SJSA1 (cell line): ENCODE results near the gene GTSE1. TPM values are rescaled to one million over a fixed set of nuclear protein-coding genes. Genes with fewer than 3 reads are reported as not detected.
A peak's percentile ranks its signal among the peaks of the same experiment; 100 is the strongest.

Experiments used
- DNase-seq, 2 experiments: peaks; one replicate each; pipeline ENCODE4 v3.0.0-alpha.2; 2015 to 2020; ENCODE audit warnings: low spot score in 2 of 2, low read depth in 1 of 2
- H3K27ac ChIP-seq: fragments of 250-450 bp; sonication (Bioruptor Pico); 2 replicates; pipeline ENCODE4 v1.5.1; 2020; ENCODE audit warnings: mild to moderate bottlenecking, moderate library complexity
- H3K27me3 ChIP-seq: fragments of 250-450 bp; sonication (Bioruptor Pico); replicated peaks from 2 replicates; pipeline ENCODE4 v1.5.1; 2020; ENCODE audit warnings: mild to moderate bottlenecking, moderate library complexity
- H3K36me3 ChIP-seq: fragments of 250-450 bp; sonication (Bioruptor Pico); 2 replicates; pipeline ENCODE4 v1.5.1; 2020; ENCODE audit warnings: mild to moderate bottlenecking
- H3K4me1 ChIP-seq: fragments of 250-450 bp; sonication (Bioruptor Pico); replicated peaks from 2 replicates; pipeline ENCODE4 v1.6.1; 2021; ENCODE audit warnings: mild to moderate bottlenecking
- H3K4me3 ChIP-seq: fragments of 250-450 bp; sonication (Bioruptor Pico); 2 replicates; pipeline ENCODE4 v1.5.1; 2020; ENCODE audit warnings: mild to moderate bottlenecking
- H3K9me3 ChIP-seq: fragments of 250-450 bp; sonication (Bioruptor Pico); replicated peaks from 2 replicates; pipeline ENCODE4 v1.5.1; 2020; ENCODE audit warnings: mild to moderate bottlenecking
- total RNA-seq: library from RNA; depleted of rRNA; stranded (reverse); fragments of >200 nt; shearing (Covaris generic); gene quantifications from 2 replicates; pipeline ENCODE4 v1.2.3, GENCODE V29; 2014

GTSE1 gene
- total RNA-seq, 1 experiment from 2014 or later, result 36.2 TPM

DNA sequence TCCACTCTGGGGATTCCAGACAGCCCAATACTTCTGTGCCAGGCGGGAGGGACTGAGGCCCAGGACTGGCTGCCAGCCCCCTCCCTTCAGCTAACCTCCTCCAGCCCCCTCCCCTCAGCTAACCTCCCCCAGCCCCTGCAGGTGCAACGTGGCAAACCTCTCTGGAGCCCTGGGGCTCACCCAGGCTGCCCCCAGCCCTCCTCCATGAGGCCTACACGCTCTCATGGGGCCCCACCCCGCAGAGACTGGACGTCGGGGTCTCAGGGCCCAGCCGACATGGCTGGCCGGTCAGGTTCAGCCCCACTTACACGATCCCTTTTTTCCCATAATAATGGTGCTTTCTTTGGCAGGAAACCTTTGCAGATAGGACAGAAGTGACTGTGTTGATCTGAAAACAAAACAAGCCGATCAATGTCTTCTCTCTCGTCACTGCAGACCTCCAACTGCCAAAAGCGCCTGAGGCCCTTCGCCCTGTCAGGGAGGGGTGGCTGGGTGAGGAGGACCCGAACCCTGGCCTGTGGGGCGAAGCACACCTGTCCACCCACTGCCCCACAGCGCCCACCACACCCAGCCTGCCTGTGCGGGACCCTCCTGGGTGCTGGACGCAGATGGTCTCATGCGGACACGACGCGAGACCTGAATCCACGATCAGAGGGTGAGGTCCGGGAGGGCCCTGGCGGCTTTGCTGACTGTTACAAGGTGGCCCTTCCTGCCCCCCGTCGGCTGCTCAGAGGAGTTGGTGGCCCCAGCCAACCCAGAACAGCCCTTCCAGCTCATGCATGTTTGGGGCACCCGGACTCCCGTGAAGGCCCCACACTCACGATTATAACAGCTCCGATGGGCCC, 72.4 kb downstream of the GTSE1 start:
- Histone ChIP-seq H3K27me3 (no peaks in the 10 kb centered on the region), H3K4me3 (no peak overlapping the region), H3K36me3 (no peaks in the 10 kb centered on the region), H3K4me1 (no peaks in the 10 kb centered on the region), H3K9me3 (no peaks in the 10 kb centered on the region), H3K27ac (no peak overlapping the region)
- DNase-seq, result no peak

DNA sequence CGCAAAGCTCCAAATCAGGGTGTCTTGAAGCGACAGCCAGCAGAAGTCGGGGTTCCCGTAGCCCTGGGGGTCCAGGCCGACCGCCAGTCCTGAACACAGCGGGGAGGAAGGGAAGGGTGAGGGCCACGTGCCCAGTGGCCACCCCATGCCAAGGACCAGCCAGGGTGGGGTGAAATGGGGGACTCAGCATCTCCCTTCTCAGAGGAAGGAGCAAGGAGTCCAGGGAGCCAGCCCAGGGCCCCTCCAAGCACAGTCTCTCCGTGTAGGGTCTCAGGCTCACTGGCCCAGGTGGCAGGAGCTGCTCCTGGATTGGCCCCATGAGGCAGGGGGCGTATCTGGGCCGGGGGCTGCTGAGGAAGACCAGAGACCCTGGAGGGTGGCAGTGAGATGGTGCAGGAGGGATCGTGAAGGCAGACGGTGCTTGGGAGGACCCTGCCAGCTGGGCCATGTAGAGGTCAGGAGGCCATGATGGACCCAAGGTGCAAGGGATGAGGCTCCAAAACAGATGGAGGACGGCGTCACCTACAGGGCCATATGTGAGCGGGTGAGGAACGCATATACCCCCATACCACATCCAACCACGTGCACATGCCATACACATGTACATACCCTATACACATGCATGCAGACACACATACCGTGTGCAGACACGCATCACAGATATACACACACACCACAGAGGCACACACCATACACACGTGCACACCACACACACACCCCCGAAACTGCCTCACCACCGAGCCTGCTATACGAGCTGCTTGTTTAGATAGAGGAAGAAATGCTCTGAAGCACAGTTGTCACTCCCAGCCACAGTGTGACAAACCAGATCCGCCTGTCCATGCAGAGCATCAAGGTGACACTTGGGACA, 73.3 kb downstream of the GTSE1 start:
- 0 out of 2 replicates have a peak, but pooled peaks cover 4% of the 10 kb centered on the region for H3K9me3 ChIP-seq
- no peak overlapping the region for H3K27ac ChIP-seq
- H3K27me3 ChIP-seq, result no peaks in the 10 kb centered on the region
- no peaks in the 10 kb centered on the region for H3K36me3 ChIP-seq
- H3K4me3 ChIP-seq, result no peak overlapping the region
- no peak for DNase-seq
- no peaks in the 10 kb centered on the region for H3K4me1 ChIP-seq

GRCh38 chr22:46370584-46371291, 74.1 kb downstream of the GTSE1 start:
- Histone ChIP-seq H3K4me3 (no peak overlapping the region), H3K27me3 (no peaks in the 10 kb centered on the region), H3K9me3 (peaks cover 10% of the 10 kb centered on the region), H3K36me3 (no peaks in the 10 kb centered on the region), H3K27ac (no peak overlapping the region), H3K4me1 (no peaks in the 10 kb centered on the region)
- no peak for DNase-seq

DNA sequence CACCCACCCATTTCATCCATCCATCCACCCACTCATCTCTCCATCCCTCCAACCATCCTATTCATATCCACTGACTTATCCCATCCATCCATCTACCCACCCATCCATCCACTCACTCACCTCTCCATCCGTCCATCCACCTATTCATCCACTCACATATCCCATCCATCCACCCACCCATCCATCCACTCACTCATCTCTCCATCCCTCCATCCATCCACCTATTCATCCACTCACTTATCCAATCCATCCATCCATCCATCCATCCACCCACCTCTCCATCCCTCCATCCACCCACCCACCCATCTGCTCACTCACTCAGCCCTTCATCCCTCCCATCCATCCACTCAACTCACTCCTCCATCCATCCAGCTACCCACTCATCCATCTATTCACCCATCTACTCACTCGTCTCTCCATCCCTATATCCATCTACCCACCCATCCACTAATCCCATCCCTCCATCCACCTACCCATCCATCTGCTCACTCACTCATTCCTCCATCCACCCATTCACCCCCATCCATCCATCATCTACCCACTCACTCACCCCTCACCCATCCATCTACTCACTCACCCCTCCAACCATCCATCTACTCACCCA, 75.1 kb downstream of the GTSE1 start:
- DNase-seq, result no peak
- Histone ChIP-seq H3K27ac (no peak overlapping the region), H3K9me3 (peaks cover 16% of the 10 kb centered on the region), H3K4me1 (no peaks in the 10 kb centered on the region), H3K27me3 (no peaks in the 10 kb centered on the region), H3K4me3 (no peak overlapping the region), H3K36me3 (no peaks in the 10 kb centered on the region)

DNA sequence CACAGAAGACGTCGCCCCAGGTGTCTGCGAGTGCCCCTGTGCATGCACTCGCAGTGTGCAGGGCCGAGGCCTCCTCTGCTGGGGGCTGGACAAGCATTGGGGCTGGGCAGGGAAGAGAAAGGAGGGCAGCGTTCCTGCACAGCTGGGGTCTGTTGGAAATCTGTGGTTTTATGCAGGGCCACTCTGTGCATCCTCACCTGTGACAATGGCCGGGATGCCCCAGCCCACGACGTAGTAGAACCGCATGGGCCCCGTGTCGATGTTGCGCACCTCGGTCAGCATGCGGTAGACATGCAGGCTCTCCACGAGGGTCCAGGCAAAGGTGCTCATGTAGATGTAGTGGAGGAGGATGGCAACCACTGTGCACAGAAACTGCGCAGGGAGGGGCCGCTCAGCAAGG, 76.0 kb downstream of the GTSE1 start:
- H3K27me3 ChIP-seq, result no peaks in the 10 kb centered on the region
- H3K27ac ChIP-seq, result no peak overlapping the region
- H3K4me1 ChIP-seq, result peaks cover 4% of the 10 kb centered on the region
- no peak overlapping the region for H3K4me3 ChIP-seq
- peaks cover 16% of the 10 kb centered on the region for H3K9me3 ChIP-seq
- no peaks in the 10 kb centered on the region for H3K36me3 ChIP-seq
- no peak for DNase-seq

GRCh38 chr22:46373159-46373558, 76.5 kb downstream of the GTSE1 start:
- peaks cover 8% of the 10 kb centered on the region for H3K4me1 ChIP-seq
- H3K36me3 ChIP-seq, result no peaks in the 10 kb centered on the region
- H3K4me3 ChIP-seq, result no peak overlapping the region
- peaks cover 16% of the 10 kb centered on the region for H3K9me3 ChIP-seq
- no peak for DNase-seq
- no peaks in the 10 kb centered on the region for H3K27me3 ChIP-seq
- H3K27ac ChIP-seq, result no peak overlapping the region

DNA sequence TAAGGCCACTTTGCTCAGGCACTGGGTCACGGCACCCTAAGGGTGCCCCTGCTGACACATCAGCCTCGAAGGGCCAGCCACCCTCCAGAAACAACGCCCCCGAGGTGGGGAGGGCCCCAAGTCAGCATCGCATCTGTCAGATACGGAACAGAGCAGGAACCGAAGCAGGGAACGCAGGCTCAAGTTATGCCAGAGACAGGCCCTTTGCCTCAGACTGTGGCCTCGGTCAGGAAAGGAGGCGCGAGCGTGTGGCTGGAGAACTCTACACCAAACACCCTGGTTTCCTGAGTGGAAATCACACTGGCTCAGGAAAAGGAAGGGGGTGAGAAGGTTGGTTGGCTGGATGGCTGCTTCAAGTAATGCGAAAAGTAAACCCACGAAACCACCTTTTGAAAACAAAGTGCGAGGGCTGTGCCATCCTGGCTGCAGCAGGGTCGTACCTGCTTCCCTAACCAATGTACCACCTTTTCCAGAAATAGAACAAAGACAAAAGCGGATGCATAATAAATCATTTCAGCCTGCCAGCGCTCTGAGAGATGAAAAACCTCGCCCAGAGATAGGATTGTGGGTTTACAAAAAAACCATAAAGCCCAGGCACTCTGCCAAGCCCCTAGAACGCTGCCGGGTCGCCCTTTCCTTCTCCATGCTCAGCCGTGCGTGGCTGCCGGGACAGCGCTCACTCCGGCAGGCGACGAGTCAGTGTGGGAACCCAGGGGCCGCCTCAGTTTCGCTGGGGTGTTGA, 77.4 kb downstream of the GTSE1 start:
- Histone ChIP-seq H3K36me3 (no peaks in the 10 kb centered on the region), H3K27ac (no peak overlapping the region), H3K9me3 (peaks cover 16% of the 10 kb centered on the region), H3K4me3 (no peak overlapping the region), H3K27me3 (no peaks in the 10 kb centered on the region), H3K4me1 (peaks cover 8% of the 10 kb centered on the region)
- no peak for DNase-seq

DNA sequence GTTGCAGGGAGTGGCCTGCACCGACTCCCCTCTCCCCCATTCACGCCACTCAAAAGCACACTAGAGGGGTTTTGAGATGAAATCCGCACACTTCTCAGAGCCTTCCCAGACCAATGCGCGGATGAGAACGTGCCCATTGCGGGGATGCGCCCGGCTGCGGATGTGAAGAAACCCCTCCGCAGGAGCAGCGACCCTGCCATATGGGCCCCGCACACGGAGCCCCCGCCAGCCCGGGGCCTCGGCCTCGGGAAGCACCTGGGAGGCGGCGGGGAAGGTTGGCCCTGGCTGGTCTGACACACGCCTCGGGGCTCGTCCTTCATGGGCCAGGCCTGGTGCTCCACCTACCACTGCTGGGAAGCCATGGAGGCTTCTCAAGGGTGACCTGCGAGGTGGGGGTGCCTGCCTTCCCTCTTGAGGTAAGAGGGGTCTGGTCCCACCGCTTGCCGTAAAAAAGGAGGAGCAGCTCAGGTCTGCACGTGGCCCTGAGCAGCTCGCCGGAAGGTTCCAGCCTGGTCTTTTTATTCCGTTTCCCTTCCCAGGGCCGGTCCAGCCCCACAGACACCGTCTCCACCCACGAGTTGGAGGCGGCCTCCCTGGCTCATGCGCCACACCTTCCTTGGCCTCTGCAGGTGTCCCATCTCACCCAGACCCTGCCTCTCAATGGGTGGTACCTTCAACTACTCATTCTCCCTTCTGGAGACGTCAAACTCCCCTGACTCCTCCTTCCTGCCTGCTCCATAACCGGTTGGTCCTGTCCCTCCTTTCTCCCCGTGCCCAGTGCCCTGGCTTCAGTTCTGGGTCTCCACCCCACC, 78.2 kb downstream of the GTSE1 start:
- no peak for DNase-seq
- Histone ChIP-seq H3K27ac (no peak overlapping the region), H3K9me3 (peaks cover 16% of the 10 kb centered on the region), H3K27me3 (no peaks in the 10 kb centered on the region), H3K36me3 (no peaks in the 10 kb centered on the region), H3K4me3 (no peak overlapping the region), H3K4me1 (peaks cover 8% of the 10 kb centered on the region)

DNA sequence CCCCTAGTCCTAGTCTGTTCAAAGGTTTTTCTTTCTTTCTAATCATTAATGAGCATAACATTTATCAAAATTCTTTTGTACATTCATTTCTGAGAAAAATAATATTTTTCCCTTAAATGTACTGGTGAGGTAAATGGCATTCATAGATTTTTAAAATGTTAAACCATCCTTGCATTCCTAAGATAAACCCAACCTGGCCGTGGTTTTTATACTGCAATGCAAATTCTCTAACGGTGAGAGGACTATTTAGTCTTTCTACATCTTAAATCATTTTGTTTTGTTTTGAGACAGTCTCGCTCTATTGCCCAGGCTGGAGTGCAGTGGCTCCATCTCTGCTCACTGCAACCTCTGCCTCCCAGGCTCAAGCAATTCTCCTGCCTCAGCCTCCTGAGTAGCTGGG, 79.4 kb downstream of the GTSE1 start:
- Histone ChIP-seq H3K36me3 (no peaks in the 10 kb centered on the region), H3K27ac (no peak overlapping the region), H3K4me3 (no peak overlapping the region), H3K4me1 (peaks cover 8% of the 10 kb centered on the region), H3K27me3 (no peaks in the 10 kb centered on the region), H3K9me3 (peaks cover 16% of the 10 kb centered on the region)
- DNase-seq, result no peak

- peaks cover 16% of the 10 kb centered on the region for H3K9me3 ChIP-seq
- peaks cover 8% of the 10 kb centered on the region for H3K4me1 ChIP-seq
- no peak for DNase-seq
These were observed 80.3 kb downstream of the GTSE1 start for GRCh38 chr22:46376908-46377524.

DNA sequence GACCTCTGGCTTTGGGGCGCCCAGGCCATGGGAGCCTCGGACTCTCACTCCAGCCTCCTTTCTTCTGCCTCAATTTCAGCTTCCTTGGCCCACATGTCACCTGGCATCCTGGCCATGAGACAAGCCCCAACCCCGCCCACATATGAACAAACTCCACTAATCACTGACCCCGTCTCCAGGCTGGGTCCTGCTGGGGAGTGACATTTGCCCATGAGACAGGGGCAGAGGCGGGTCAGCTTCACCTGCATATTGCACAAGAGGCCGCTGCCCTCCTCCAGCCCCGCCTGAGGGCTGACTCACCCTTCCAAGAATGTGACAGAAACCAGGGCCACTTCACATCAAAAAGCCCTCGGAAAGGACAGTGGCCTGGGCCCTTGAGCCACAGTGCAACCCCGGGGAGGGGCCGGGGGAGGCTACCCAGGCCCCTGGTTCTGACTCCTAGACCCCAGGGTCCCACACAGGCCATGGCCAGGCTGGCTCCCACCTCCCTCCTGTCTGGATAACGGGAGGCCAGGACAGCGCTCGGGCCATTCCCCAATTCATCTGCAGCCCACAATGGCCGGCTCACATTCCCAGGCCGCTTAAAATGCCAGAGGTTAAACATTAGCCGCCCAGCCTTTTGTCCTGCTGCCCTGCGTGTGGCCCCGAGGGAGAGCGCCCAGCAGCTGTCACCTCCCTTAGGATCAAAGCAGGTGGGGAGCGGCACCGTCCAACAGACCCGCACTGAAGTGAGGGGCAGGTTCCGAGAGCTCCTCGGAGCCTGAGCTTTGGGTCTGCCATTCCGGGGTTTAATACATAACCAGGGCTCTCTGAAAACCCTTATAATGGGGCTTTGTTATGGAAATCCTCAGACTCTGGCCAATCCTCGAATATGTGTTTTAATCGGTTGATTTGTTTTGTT, 81.1 kb downstream of the GTSE1 start:
- Histone ChIP-seq H3K36me3 (no peaks in the 10 kb centered on the region), H3K9me3 (peaks cover 16% of the 10 kb centered on the region), H3K27me3 (no peaks in the 10 kb centered on the region), H3K4me1 (peaks cover 8% of the 10 kb centered on the region), H3K27ac (no peak overlapping the region), H3K4me3 (no peak overlapping the region)
- DNase-seq, result peak in 1 of 2 experiments; percentile 37

More at GRCh38 chr22:46376908-46377524, 80.3 kb downstream of the GTSE1 start:
- Histone ChIP-seq H3K4me3 (no peak overlapping the region), H3K27ac (no peak overlapping the region), H3K36me3 (no peaks in the 10 kb centered on the region), H3K27me3 (no peaks in the 10 kb centered on the region)
